GM13977 (cell line): Measurements from ENCODE around the gene GLUL.
"Not testable (repeated sequence)": the region's sequence is repeated elsewhere in the genome, so short reads cannot be mapped to it uniquely, and the experiment has no call there.

ENCODE experiments used
- DNase-seq: peaks from one replicate; pipeline ENCODE4 v3.0.0; 2012; ENCODE audit warnings: low spot score
- in situ Hi-C: fragments of 300-500 bp; cut with MboI; formaldehyde crosslinking; loops from one replicate; pipeline ENCODE4 v1.12.0; 2022; ENCODE audit warnings: low sequenced_read_pairs, low pct_unique_long_range_greater_than_20kb, mixed read lengths, inconsistent platforms; ENCODE audit not compliant: unreplicated experiment
- TF ChIP-seq, protein P1 (sequence below): IDR thresholded peaks from 2 replicates; pipeline ENCODE4 v1.5.1; 2012; ENCODE audit warnings: mild to moderate bottlenecking, control low read depth; ENCODE audit not compliant: insufficient read depth; ENCODE audit errors: extremely low read depth, missing control alignments

GLUL gene

DNA sequence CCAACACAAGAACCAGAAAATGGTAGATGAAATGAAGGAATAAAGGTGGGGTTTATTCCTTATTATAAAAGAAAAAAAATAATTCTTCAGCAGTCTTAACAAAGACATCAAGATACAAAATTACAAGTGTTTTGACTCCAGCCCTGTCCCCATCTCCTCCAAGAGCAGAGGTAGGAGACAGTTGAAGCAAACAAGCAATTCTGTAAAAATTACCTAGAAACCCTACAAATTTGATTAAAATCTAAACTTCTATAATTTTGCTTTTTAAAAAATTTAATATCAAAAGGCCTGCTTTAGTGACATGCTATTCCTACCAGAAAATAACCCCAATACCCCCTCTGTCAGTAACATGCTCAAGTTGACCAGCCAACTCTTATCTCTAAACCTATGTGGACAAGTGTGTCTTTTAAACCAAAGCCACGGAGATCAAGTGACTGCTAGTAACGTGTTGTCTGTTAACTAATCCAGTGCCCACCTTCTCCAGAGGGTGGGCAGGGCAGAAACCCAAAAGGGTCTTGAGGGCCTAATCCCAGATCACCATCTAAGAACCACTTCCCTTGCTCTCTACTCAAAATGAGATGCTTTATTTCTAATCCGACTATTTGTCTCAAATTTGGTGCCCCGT is 8.4 kb downstream of the GLUL start:
- TF ChIP-seq, protein P1, sequence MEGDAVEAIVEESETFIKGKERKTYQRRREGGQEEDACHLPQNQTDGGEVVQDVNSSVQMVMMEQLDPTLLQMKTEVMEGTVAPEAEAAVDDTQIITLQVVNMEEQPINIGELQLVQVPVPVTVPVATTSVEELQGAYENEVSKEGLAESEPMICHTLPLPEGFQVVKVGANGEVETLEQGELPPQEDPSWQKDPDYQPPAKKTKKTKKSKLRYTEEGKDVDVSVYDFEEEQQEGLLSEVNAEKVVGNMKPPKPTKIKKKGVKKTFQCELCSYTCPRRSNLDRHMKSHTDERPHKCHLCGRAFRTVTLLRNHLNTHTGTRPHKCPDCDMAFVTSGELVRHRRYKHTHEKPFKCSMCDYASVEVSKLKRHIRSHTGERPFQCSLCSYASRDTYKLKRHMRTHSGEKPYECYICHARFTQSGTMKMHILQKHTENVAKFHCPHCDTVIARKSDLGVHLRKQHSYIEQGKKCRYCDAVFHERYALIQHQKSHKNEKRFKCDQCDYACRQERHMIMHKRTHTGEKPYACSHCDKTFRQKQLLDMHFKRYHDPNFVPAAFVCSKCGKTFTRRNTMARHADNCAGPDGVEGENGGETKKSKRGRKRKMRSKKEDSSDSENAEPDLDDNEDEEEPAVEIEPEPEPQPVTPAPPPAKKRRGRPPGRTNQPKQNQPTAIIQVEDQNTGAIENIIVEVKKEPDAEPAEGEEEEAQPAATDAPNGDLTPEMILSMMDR: no peak
- DNase-seq: no peak
- in situ Hi-C loops: no loop called here

GRCh38 chr1:182381962-182382819 is 9.4 kb downstream of the GLUL start:
- in situ Hi-C loops: no loop called here
- DNase-seq: no peak
- TF ChIP-seq, protein P1: no peak

GRCh38 chr1:182380199-182380598 is 11.4 kb downstream of the GLUL start:
- TF ChIP-seq, protein P1: no peak
- DNase-seq: no peak
- in situ Hi-C loops: no loop called here

DNA sequence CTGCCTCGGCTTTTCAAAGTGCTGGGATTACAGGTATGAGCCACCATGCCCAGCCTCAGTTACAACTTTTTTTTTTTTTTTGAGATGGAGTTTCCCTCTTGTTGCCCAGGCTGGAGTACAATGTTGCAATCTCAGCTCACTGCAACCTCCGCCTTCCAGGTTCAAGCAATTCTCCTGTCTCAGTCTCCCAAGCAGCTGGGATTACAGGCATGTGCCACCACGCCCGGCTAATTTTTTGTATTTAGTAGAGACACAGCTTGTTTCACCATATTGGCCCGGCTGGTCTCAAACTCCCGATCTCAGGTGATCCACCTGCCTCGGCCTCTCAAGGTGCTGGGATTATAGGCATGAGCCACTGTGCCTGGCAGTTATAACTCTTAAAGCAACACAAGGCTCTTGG is 11.8 kb downstream of the GLUL start:
- DNase-seq, in situ Hi-C loops: not testable (repeated sequence)

- in situ Hi-C loops: no loop called here
- no peak for DNase-seq
- TF ChIP-seq, protein P1: no peak
These were observed 14.5 kb downstream of the GLUL start for GRCh38 chr1:182376936-182377574.

DNA sequence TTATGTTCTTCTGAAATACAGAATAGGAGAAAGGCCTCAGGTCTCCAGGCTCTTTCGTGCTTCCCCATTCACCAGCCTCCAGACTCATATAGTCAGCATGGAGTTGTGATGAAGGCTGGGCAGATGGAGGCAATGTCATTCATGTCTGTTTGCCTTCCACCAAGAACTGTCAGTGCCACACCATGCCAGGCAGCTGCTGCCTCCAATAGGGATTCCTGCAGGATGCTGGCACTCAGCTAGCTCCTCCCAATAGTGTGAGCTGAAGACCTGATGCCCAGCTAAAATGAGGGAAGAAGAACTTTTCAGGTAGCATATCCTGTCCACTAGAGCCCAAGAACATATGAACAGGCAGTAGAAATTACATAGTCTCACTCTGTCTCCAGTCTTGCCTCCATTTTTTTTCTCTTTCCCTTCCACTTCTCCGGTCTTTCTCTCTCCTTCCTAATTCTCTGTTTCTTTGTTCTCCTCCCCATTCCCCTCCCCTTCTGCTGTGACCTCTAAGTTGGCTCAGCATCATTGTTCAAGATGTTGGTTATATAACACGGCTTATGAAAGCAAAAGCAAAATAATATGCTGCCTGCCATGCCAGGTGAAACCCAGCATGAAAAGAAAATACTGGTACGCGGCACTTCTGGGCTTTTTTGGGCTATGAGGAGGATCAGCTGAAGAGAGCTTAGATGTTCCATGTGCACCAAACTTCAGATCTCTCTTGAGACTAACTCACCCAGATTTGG is 17.3 kb downstream of the GLUL start:
- no peak for DNase-seq
- TF ChIP-seq, protein P1: no peak
- in situ Hi-C loops: no loop called here
